ENCODE results near the gene SURF4. TPM values are rescaled to one million over a fixed set of nuclear protein-coding genes. Genes with fewer than 3 reads are reported as not detected.

SURF4 gene
- polyA plus RNA-seq, 2 of the 4 experiments (the other 2 are of a cell fraction) = 159 to 169 TPM

DNA sequence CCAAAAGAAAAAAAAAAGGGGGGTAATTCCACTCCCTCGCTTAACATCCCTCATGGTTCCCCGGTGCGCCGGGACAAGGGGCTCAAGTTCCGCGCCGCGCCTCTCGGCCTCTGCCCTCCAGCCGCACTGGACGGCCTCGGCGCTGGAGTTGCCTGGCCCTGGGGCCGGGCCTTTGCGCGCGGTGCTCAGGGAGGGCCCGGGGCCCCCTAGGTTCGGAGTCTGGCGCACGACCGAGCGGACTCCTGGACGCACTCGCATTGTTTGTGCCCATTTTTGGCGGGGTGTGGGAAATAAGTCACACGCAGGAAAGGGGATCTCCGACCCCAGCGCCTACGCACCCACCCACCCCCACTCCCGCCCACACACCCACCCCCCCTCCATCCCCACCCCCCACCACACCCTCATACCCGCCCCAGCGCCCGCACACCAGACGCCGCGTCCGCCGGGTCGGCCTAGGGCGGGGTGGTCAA, 28.3 kb downstream of the SURF4 start:
- H3K4me1 ChIP-seq = peaks cover 19% of the 10 kb centered on the region
- FAIRE-seq = no peak
- TF ChIP-seq, protein P1, sequence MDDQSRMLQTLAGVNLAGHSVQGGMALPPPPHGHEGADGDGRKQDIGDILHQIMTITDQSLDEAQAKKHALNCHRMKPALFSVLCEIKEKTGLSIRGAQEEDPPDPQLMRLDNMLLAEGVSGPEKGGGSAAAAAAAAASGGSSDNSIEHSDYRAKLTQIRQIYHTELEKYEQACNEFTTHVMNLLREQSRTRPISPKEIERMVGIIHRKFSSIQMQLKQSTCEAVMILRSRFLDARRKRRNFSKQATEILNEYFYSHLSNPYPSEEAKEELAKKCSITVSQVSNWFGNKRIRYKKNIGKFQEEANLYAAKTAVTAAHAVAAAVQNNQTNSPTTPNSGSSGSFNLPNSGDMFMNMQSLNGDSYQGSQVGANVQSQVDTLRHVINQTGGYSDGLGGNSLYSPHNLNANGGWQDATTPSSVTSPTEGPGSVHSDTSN (IDR thresholded peaks at IDR 0.05) = no peak
- no peak for TF ChIP-seq SMC3 (IDR thresholded peaks at IDR 0.05)
- no peak; a peak in 1 of 5 replicates for TF ChIP-seq JUN (IDR thresholded peaks at IDR 0.05)
- TF ChIP-seq HOXA7 (CRISPR knock-in tag; IDR thresholded peaks at IDR 0.05) = no peak
- TF ChIP-seq RAD21 (conservative IDR thresholded peaks at IDR 0.05 in 1 of 2, IDR thresholded peaks at IDR 0.05 in 1 of 2) = no peak
- TF ChIP-seq POLR2AphosphoS2 (conservative IDR thresholded peaks at IDR 0.05; ENCODE audit: low read length) = no peak
- TF ChIP-seq, protein P2, sequence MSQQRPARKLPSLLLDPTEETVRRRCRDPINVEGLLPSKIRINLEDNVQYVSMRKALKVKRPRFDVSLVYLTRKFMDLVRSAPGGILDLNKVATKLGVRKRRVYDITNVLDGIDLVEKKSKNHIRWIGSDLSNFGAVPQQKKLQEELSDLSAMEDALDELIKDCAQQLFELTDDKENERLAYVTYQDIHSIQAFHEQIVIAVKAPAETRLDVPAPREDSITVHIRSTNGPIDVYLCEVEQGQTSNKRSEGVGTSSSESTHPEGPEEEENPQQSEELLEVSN (IDR thresholded peaks at IDR 0.05; ENCODE audit: borderline replicate concordance, low read depth) = no peak
- TF ChIP-seq KDM5A (IDR thresholded peaks at IDR 0.05) = no peak
- TF ChIP-seq MAFK (IDR thresholded peaks at IDR 0.05; ENCODE audit: partially characterized antibody) = no peak
- H3K9me3 ChIP-seq = no peaks in the 10 kb centered on the region
- H3K4me2 ChIP-seq = peak overlapping the region; percentile 87
- DNase-seq (ENCODE audit: low read depth in 1 of 2, low spot score in 1 of 2) = peak in 1 of 2 experiments; percentile 45
- peak overlapping the region; percentile 100 for H3K4me3 ChIP-seq
- peak; percentile 70 to 79 for ATAC-seq
- POLR2A ChIA-PET = interaction anchor here (0.5 to 2.6 kb wide), 21 partner anchors 8 to 677 kb away, joined by 3 to 27 read pairs (median 5); partner anchors contain the start of genes CACFD1, SLC2A6, STKLD1 and SURF1
- CTCF ChIA-PET = interaction anchor here (0.9 to 3.4 kb wide), 4 partner anchors 15 to 161 kb away, joined by 3 to 10 read pairs (median 4); no protein-coding TSS in a partner anchor
- peak overlapping the region; percentile 98 to 99 for H3K27ac ChIP-seq
- 2% methylated on average over 25 of the region's 41 CpGs for WGBS (ENCODE audit: missing lambda C conversion rate)

DNA sequence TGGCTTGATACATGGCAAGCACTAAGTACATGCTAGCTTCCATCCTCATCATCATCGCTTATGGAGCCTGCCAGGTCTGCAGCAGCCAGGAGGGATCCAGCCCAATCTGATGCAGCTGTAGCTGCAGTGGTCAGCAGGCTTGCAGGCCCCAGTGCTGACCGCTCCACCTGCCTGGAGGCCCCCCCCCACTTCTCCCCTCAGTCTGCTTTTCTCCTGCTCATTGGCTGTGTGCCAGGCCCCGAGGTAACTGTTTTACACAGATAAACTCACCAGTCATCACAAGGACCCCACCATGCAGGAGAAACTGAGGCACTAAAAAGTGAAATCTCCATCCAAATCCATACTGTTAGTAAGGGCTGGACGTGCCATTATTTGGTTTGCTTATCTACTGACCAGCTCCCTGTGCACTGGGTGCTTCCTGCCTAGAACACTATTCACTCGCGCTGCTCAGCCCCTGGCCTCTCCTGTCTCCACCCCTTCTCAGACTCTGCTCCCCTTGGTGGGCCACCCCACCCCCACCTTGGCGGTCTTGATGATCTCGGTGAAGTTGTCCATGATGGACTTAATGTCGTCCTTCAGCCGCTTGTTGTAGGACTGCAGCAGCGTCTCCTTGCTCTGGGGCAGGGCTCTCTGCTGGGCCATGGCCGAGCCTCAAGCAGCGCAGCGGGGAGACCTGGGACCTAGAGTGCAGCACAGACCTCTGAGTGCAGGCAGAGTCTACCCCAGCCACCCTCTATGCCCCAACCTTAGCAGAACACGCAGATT, 29.7 kb downstream of the SURF4 start:
- peaks cover 19% of the 10 kb centered on the region for H3K4me1 ChIP-seq
- ChIA-PET POLR2A (no interaction called here), CTCF (interaction anchor here (0.7 to 3.4 kb wide), 3 partner anchors 16 to 160 kb away, joined by 3 to 10 read pairs (median 4); no protein-coding TSS in a partner anchor)
- H3K4me3 ChIP-seq = peak overlapping the region; percentile 100
- H3K27ac ChIP-seq = peak overlapping the region; percentile 98 to 99
- DNase-seq (ENCODE audit: low read depth in 1 of 2, low spot score in 1 of 2) (no peak), FAIRE-seq (no peak), ATAC-seq (no peak; a peak in 1 of 6 replicates)
- peak overlapping the region; percentile 87 for H3K4me2 ChIP-seq
- no peaks in the 10 kb centered on the region for H3K9me3 ChIP-seq
- WGBS (ENCODE audit: missing lambda C conversion rate) = 75% methylated on average over 7 of the region's 15 CpGs
- TF ChIP-seq TP53 (CRISPR knock-in tag; IDR thresholded peaks at IDR 0.05) (no peak), CEBPB (IDR thresholded peaks at IDR 0.05) (no peak), CBX8 (IDR thresholded peaks at IDR 0.05) (no peak), RAD21 (conservative IDR thresholded peaks at IDR 0.05 in 1 of 2, IDR thresholded peaks at IDR 0.05 in 1 of 2) (no peak), BHLHE40 (IDR thresholded peaks at IDR 0.05; ENCODE audit: low read depth, low read length) (no peak), HOXB13 (CRISPR knock-in tag; IDR thresholded peaks at IDR 0.05; ENCODE audit: low read depth) (no peak), RARB (CRISPR knock-in tag; IDR thresholded peaks at IDR 0.05) (no peak), NR3C1 (IDR thresholded peaks at IDR 0.05) (no peak), PHF8 (IDR thresholded peaks at IDR 0.05; ENCODE audit: borderline replicate concordance, low read depth) (no peak), BCL3 (IDR thresholded peaks at IDR 0.05) (no peak)
- TF ChIP-seq, protein P3, sequence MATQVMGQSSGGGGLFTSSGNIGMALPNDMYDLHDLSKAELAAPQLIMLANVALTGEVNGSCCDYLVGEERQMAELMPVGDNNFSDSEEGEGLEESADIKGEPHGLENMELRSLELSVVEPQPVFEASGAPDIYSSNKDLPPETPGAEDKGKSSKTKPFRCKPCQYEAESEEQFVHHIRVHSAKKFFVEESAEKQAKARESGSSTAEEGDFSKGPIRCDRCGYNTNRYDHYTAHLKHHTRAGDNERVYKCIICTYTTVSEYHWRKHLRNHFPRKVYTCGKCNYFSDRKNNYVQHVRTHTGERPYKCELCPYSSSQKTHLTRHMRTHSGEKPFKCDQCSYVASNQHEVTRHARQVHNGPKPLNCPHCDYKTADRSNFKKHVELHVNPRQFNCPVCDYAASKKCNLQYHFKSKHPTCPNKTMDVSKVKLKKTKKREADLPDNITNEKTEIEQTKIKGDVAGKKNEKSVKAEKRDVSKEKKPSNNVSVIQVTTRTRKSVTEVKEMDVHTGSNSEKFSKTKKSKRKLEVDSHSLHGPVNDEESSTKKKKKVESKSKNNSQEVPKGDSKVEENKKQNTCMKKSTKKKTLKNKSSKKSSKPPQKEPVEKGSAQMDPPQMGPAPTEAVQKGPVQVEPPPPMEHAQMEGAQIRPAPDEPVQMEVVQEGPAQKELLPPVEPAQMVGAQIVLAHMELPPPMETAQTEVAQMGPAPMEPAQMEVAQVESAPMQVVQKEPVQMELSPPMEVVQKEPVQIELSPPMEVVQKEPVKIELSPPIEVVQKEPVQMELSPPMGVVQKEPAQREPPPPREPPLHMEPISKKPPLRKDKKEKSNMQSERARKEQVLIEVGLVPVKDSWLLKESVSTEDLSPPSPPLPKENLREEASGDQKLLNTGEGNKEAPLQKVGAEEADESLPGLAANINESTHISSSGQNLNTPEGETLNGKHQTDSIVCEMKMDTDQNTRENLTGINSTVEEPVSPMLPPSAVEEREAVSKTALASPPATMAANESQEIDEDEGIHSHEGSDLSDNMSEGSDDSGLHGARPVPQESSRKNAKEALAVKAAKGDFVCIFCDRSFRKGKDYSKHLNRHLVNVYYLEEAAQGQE (IDR thresholded peaks at IDR 0.05) = no peak
- TF ChIP-seq, protein P4, sequence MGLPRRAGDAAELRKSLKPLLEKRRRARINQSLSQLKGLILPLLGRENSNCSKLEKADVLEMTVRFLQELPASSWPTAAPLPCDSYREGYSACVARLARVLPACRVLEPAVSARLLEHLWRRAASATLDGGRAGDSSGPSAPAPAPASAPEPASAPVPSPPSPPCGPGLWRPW (IDR thresholded peaks at IDR 0.05) = no peak
- TF ChIP-seq, protein P5, sequence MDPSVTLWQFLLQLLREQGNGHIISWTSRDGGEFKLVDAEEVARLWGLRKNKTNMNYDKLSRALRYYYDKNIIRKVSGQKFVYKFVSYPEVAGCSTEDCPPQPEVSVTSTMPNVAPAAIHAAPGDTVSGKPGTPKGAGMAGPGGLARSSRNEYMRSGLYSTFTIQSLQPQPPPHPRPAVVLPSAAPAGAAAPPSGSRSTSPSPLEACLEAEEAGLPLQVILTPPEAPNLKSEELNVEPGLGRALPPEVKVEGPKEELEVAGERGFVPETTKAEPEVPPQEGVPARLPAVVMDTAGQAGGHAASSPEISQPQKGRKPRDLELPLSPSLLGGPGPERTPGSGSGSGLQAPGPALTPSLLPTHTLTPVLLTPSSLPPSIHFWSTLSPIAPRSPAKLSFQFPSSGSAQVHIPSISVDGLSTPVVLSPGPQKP (IDR thresholded peaks at IDR 0.05; ENCODE audit: low read depth, low read length) = no peak
- TF ChIP-seq, protein P6, sequence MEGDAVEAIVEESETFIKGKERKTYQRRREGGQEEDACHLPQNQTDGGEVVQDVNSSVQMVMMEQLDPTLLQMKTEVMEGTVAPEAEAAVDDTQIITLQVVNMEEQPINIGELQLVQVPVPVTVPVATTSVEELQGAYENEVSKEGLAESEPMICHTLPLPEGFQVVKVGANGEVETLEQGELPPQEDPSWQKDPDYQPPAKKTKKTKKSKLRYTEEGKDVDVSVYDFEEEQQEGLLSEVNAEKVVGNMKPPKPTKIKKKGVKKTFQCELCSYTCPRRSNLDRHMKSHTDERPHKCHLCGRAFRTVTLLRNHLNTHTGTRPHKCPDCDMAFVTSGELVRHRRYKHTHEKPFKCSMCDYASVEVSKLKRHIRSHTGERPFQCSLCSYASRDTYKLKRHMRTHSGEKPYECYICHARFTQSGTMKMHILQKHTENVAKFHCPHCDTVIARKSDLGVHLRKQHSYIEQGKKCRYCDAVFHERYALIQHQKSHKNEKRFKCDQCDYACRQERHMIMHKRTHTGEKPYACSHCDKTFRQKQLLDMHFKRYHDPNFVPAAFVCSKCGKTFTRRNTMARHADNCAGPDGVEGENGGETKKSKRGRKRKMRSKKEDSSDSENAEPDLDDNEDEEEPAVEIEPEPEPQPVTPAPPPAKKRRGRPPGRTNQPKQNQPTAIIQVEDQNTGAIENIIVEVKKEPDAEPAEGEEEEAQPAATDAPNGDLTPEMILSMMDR (IDR thresholded peaks at IDR 0.05) = no peak
